K562 (cell line): ENCODE measurements around the gene MRPL4. TPM values are rescaled to one million over a fixed set of nuclear protein-coding genes. Genes with fewer than 3 reads are reported as not detected.

ENCODE experiments used
- BACH1 ChIP-seq: fragments of 200-800 bp; sonication (Bioruptor generic); IDR thresholded peaks from 2 replicates; pipeline ENCODE4 v1.6.1; 2016; ENCODE audit warnings: missing genetic modification characterization, missing compliant biosample characterization
- CBX2 ChIP-seq: fragments of 200-600 bp; sonication (generic); IDR thresholded peaks from one replicate; pipeline ENCODE4 v1.6.1; 2012; ENCODE audit warnings: mild to moderate bottlenecking, low read length, inconsistent platforms; ENCODE audit not compliant: insufficient read depth, poor library complexity, severe bottlenecking
- EGR1 ChIP-seq: fragments of 450-650 bp; conservative IDR thresholded peaks from 2 replicates; pipeline ENCODE4 v1.6.1; 2017; ENCODE audit warnings: mild to moderate bottlenecking
- FOXK2 ChIP-seq, 2 experiments: fragments of 450-650 bp; IDR thresholded peaks in 1 of 2; conservative IDR thresholded peaks in 1 of 2; 2 replicates each; pipeline ENCODE4 v1.6.1; 2016; ENCODE audit warnings: low read depth in 2 of 2, mild to moderate bottlenecking in 1 of 2
- KLF1 ChIP-seq: fragments of 450-650 bp; IDR thresholded peaks from 2 replicates; pipeline ENCODE4 v1.6.1; 2016; ENCODE audit warnings: missing genetic modification characterization, missing compliant biosample characterization
- MEF2A ChIP-seq: IDR thresholded peaks from 2 replicates; pipeline ENCODE4 v1.6.1; 2011; ENCODE audit warnings: low read depth, mild to moderate bottlenecking, low read length, moderate library complexity; ENCODE audit not compliant: control insufficient read depth
- NBN ChIP-seq: fragments of 450-650 bp; IDR thresholded peaks from 2 replicates; pipeline ENCODE4 v1.6.1; 2016; ENCODE audit warnings: low read depth, mild to moderate bottlenecking
- NCOA2 ChIP-seq, 2 experiments: fragments of 450-650 bp; IDR thresholded peaks; 2 replicates each; pipeline ENCODE4 v1.6.1; 2018; ENCODE audit warnings: mild to moderate bottlenecking in 2 of 2, moderate library complexity in 1 of 2; ENCODE audit not compliant: partially characterized antibody in 2 of 2
- NFYB ChIP-seq: IDR thresholded peaks from 2 replicates; pipeline ENCODE4 v1.6.1; 2011; ENCODE audit warnings: mild to moderate bottlenecking, moderate library complexity; ENCODE audit not compliant: insufficient read length; ENCODE audit errors: extremely low read depth
- POLR2AphosphoS2 ChIP-seq: IDR thresholded peaks from 2 replicates; pipeline ENCODE4 v1.6.1; 2012; ENCODE audit warnings: low read length, improper control_type of control experiment
- SMARCA5 ChIP-seq: fragments of 450-650 bp; IDR thresholded peaks from 2 replicates; pipeline ENCODE4 v1.6.1; 2016
- TARDBP ChIP-seq: fragments of 450-650 bp; IDR thresholded peaks from 2 replicates; pipeline ENCODE4 v1.6.1; 2016
- THRA ChIP-seq: fragments of 450-650 bp; IDR thresholded peaks from 2 replicates; pipeline ENCODE4 v1.6.1; 2017; ENCODE audit warnings: mild to moderate bottlenecking, moderate library complexity
- XRCC3 ChIP-seq: fragments of 450-650 bp; IDR thresholded peaks from 2 replicates; pipeline ENCODE4 v1.6.1; 2017; ENCODE audit warnings: mild to moderate bottlenecking, moderate library complexity
- ZNF354B ChIP-seq: fragments of 250-450 bp; sonication (Bioruptor Pico); IDR thresholded peaks from 2 replicates; pipeline ENCODE4 v1.4.0; 2020
- ZNF639 ChIP-seq, 2 experiments: fragments of 200-800 bp in 1 of 2; sonication (Bioruptor generic) in 1 of 2; sonication (generic) in 1 of 2; formaldehyde crosslinking in 1 of 2; IDR thresholded peaks in 1 of 2; conservative IDR thresholded peaks in 1 of 2; 2 replicates each; pipeline versions ENCODE4 v1.5.0 to v1.6.1; 2016 to 2020; ENCODE audit warnings: missing compliant biosample characterization in 1 of 2, missing genetic modification characterization in 1 of 2, missing genetic modification reagents in 1 of 2
- ZNF75A ChIP-seq: fragments of 450-650 bp; formaldehyde crosslinking; IDR thresholded peaks from 2 replicates; pipeline ENCODE4 v1.4.0; 2020; ENCODE audit warnings: mild to moderate bottlenecking
- polyA plus RNA-seq, 8 experiments: library from polyadenylated mRNA; depleted of rRNA in 4 of 8; stranded (reverse) in 5 of 8; unstranded in 3 of 8; fragments of >200 nt; fragmentation: Nextera tagmentation in 2 of 8; fragmentation: Illumina TruSeq in 1 of 8; extraction: Ambion mirVana in 2 of 8; extraction: Trizol in 1 of 8; gene quantifications; 2 replicates each; pipeline versions ENCODE4 v1.2.1 to v1.2.3, GENCODE V29; 2011 to 2014; ENCODE audit warnings: inconsistent platforms in 1 of 8, missing spikeins in 1 of 8
- total RNA-seq, 7 experiments: library from RNA; depleted of rRNA in 6 of 7; stranded (reverse); fragments of >200 nt in 6 of 7; fragmentation: Illumina TruSeq in 2 of 7; extraction: Trizol in 2 of 7; gene quantifications; 2 replicates each; pipeline versions ENCODE4 v1.2.1 to v1.2.3, GENCODE V29; 2011 to 2021; ENCODE audit warnings: low replicate concordance in 1 of 7
- TF ChIP-seq, protein P1 (sequence below): fragments of 450-650 bp; IDR thresholded peaks from 2 replicates; pipeline ENCODE4 v1.6.1; 2017; ENCODE audit warnings: antibody characterized with exemption
- TF ChIP-seq, protein P2 (sequence below), 3 experiments: fragments of 200-800 bp in 1 of 3; fragments of 250-450 bp in 1 of 3; fragments of 450-650 bp in 1 of 3; sonication (Bioruptor Pico) in 1 of 3; sonication (Bioruptor generic) in 1 of 3; formaldehyde crosslinking in 1 of 3; IDR thresholded peaks; 2 replicates each; pipeline versions ENCODE4 v1.6.1 to v1.8.0; 2016 to 2022; ENCODE audit warnings: mild to moderate bottlenecking in 2 of 3, missing genetic modification characterization in 2 of 3, missing compliant biosample characterization in 1 of 3, moderate library complexity in 1 of 3

MRPL4 gene
- total and polyA plus RNA-seq, 9 of the 15 experiments (the other 6 are each of a cell fraction or from before 2014, with no cell fraction given) = 1.4 to 239 (median 64.9) TPM

DNA sequence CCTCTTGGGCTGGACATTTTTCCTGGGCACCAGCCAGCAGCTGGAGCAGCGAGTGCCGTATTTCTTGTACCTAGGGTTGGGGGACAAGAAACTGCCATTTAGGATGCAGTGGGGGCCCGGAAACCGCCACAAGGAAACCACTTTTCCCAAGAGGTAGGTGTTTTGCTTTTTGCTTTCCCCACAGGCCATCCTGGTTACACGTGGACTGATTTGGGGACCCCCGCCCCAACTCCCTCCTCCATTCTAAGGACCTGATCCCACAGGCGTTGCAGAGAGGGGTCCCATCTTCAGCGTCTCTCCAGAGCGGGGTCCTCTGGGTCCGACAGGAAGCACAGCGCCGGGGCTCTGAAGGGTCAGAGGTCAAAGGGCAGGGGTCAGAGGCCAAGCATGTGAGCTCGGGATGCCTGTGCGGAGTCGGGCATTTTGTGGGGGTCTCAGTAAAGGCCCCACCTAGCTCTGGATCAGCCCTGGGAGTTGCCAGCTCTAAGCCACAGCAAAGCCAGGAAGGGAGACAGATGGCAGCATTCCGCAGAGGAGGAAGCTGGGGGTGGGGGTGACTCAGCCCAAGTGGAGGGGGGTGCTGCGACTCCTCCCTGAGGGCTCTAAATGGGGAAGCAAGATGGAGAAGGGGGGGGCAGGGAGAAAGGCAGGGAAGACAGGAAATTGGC, 53.3 kb downstream of the MRPL4 start (continued):
- no peak for TF ChIP-seq FOXK2 (conservative IDR thresholded peaks at IDR 0.05 in 1 of 2, IDR thresholded peaks at IDR 0.05 in 1 of 2; ENCODE audit: low read depth in 2 of 2)
- no peak for TF ChIP-seq ZNF639 (CRISPR knock-in tag; conservative IDR thresholded peaks at IDR 0.05 in 1 of 2, IDR thresholded peaks at IDR 0.05 in 1 of 2)
- TF ChIP-seq EGR1 = peak; percentile 79
- TF ChIP-seq THRA = no peak
- no peak for TF ChIP-seq XRCC3
- no peak for TF ChIP-seq NCOA2 (IDR thresholded peaks at IDR 0.05; ENCODE audit: partially characterized antibody in 2 of 2)
- TF ChIP-seq MEF2A = no peak
- TF ChIP-seq, protein P1, sequence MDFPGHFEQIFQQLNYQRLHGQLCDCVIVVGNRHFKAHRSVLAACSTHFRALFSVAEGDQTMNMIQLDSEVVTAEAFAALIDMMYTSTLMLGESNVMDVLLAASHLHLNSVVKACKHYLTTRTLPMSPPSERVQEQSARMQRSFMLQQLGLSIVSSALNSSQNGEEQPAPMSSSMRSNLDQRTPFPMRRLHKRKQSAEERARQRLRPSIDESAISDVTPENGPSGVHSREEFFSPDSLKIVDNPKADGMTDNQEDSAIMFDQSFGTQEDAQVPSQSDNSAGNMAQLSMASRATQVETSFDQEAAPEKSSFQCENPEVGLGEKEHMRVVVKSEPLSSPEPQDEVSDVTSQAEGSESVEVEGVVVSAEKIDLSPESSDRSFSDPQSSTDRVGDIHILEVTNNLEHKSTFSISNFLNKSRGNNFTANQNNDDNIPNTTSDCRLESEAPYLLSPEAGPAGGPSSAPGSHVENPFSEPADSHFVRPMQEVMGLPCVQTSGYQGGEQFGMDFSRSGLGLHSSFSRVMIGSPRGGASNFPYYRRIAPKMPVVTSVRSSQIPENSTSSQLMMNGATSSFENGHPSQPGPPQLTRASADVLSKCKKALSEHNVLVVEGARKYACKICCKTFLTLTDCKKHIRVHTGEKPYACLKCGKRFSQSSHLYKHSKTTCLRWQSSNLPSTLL = no peak
- 0 out of 2 replicates have a peak, but pooled peaks have one; percentile 23 for TF ChIP-seq NBN
- TF ChIP-seq CBX2 = no peak
- no peak for TF ChIP-seq TARDBP
- TF ChIP-seq ZNF75A (CRISPR knock-in tag) = no peak
- peak; percentile 99 for TF ChIP-seq SMARCA5
- TF ChIP-seq ZNF354B (CRISPR knock-in tag) = no peak
- no peak for TF ChIP-seq KLF1
- TF ChIP-seq POLR2AphosphoS2 = no peak
- TF ChIP-seq, protein P2, sequence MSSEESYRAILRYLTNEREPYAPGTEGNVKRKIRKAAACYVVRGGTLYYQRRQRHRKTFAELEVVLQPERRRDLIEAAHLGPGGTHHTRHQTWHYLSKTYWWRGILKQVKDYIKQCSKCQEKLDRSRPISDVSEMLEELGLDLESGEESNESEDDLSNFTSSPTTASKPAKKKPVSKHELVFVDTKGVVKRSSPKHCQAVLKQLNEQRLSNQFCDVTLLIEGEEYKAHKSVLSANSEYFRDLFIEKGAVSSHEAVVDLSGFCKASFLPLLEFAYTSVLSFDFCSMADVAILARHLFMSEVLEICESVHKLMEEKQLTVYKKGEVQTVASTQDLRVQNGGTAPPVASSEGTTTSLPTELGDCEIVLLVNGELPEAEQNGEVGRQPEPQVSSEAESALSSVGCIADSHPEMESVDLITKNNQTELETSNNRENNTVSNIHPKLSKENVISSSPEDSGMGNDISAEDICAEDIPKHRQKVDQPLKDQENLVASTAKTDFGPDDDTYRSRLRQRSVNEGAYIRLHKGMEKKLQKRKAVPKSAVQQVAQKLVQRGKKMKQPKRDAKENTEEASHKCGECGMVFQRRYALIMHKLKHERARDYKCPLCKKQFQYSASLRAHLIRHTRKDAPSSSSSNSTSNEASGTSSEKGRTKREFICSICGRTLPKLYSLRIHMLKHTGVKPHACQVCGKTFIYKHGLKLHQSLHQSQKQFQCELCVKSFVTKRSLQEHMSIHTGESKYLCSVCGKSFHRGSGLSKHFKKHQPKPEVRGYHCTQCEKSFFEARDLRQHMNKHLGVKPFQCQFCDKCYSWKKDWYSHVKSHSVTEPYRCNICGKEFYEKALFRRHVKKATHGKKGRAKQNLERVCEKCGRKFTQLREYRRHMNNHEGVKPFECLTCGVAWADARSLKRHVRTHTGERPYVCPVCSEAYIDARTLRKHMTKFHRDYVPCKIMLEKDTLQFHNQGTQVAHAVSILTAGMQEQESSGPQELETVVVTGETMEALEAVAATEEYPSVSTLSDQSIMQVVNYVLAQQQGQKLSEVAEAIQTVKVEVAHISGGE (CRISPR knock-in tag; IDR thresholded peaks at IDR 0.05) = no peak
- no peak for TF ChIP-seq BACH1 (tag)
- TF ChIP-seq NFYB = no peak
